K562 (cell line): ENCODE results near the gene SMIM10L1. TPM values are rescaled to one million over a fixed set of nuclear protein-coding genes. Genes with fewer than 3 reads are reported as not detected.

Experiments used
- ATAC-seq: fragments of 200-7000 bp; cut with Tn5 transposase; 3 replicates; pipeline ENCODE4 v1.9.1; 2020; ENCODE audit warnings: moderate library complexity
- BruUV-seq: library from RNA; stranded (reverse); fragments of 400-500 nt; replicated peaks from 2 replicates; lab custom pipeline; 2021; lab: Mats Ljungman, UMichigan
- CTCF ChIA-PET: fragments of 300-600 bp; formaldehyde crosslinking; extraction: SDS; loops from one replicate; lab custom pipeline; 2021; ENCODE audit warnings: low intra/inter-chr PET ratio; lab: Yijun Ruan, JAX
- POLR2A ChIA-PET: fragments of 300-600, 350-650 bp; sonication (Branson Sonifier 250); formaldehyde crosslinking; extraction: SDS; loops from one replicate; lab custom pipeline; 2021; ENCODE audit warnings: antibody characterized with exemption, inconsistent platforms; lab: Yijun Ruan, JAX
- DNase-seq, 4 experiments: peaks; one replicate each; pipeline versions ENCODE4 v3.0.0 to v3.0.0-alpha.2; 2011 to 2018; ENCODE audit warnings: low spot score in 3 of 4, mixed read lengths in 3 of 4; ENCODE audit errors: extremely low read depth in 1 of 4
- FAIRE-seq: peaks from 2 replicates; lab custom pipeline; 2011; peaks lifted over from hg19 to GRCh38; lab: Jason Lieb, UNC
- H2AFZ ChIP-seq: 2 replicates; pipeline ENCODE4 v1.6.0; 2011; ENCODE audit warnings: low read depth, low read length, control low read depth, inconsistent platforms
- H3K27ac ChIP-seq: fragments of 200-600 bp; 3 replicates; pipeline ENCODE4 v1.8.0; 2011; ENCODE audit warnings: low read depth, mild to moderate bottlenecking, control low read depth, inconsistent platforms, low read length, moderate library complexity, mixed read lengths; ENCODE audit errors: extremely low read depth
- H3K27me3 ChIP-seq, 2 experiments: fragments of 300-600 bp in 1 of 2; 2 replicates in 1 of 2; 3 replicates in 1 of 2; pipeline versions ENCODE4 v1.6.0 to v1.8.0; 2011; ENCODE audit warnings: inconsistent platforms in 2 of 2, low read length in 2 of 2, mild to moderate bottlenecking in 1 of 2, mixed read lengths in 1 of 2, moderate library complexity in 1 of 2; ENCODE audit not compliant: control insufficient read depth in 2 of 2, insufficient read depth in 2 of 2
- H3K36me3 ChIP-seq: fragments of 300-600 bp; 3 replicates; pipeline ENCODE4 v1.8.0; 2011; ENCODE audit warnings: mild to moderate bottlenecking, low read length, inconsistent platforms; ENCODE audit not compliant: control insufficient read depth, insufficient read depth
- H3K4me1 ChIP-seq, 2 experiments: fragments of 200-600 bp in 1 of 2; replicated peaks in 1 of 2; 2 replicates in 1 of 2; 3 replicates in 1 of 2; pipeline versions ENCODE4 v1.5.1 to v1.8.0; 2011; ENCODE audit warnings: inconsistent platforms in 2 of 2, low read length in 2 of 2, mild to moderate bottlenecking in 1 of 2, mixed read lengths in 1 of 2, moderate library complexity in 1 of 2; ENCODE audit not compliant: control insufficient read depth in 2 of 2, insufficient read depth in 2 of 2
- H3K4me2 ChIP-seq: 2 replicates; pipeline ENCODE4 v1.6.1; 2011; ENCODE audit warnings: low read length, control low read depth, inconsistent platforms, mixed read lengths; ENCODE audit not compliant: insufficient read depth
- H3K4me3 ChIP-seq: fragments of 200-600 bp; sonication (generic), shearing (Covaris generic); 2 replicates; pipeline ENCODE4 v1.5.1; 2016; ENCODE audit warnings: control low read depth, inconsistent platforms
- H3K79me2 ChIP-seq: fragments of 200-600 bp; 3 replicates; pipeline ENCODE4 v1.8.0; 2011; ENCODE audit warnings: low read length, inconsistent platforms; ENCODE audit not compliant: control insufficient read depth, insufficient read depth
- H3K9ac ChIP-seq, 2 experiments: 2 replicates each; pipeline versions ENCODE4 v1.6.0 to v1.6.1; 2011; ENCODE audit warnings: low read depth in 2 of 2, low read length in 2 of 2, control low read depth in 1 of 2, inconsistent platforms in 1 of 2, mild to moderate bottlenecking in 1 of 2, mixed read lengths in 1 of 2; ENCODE audit not compliant: insufficient read depth in 1 of 2
- H3K9me1 ChIP-seq: one replicate; pipeline ENCODE4 v1.6.0; 2011; ENCODE audit warnings: inconsistent platforms, mild to moderate bottlenecking, low read length, moderate library complexity; ENCODE audit not compliant: control insufficient read depth, insufficient read depth
- H3K9me3 ChIP-seq: replicated peaks from 2 replicates; pipeline ENCODE4 v1.5.1; 2011; ENCODE audit warnings: low read depth, low read length, inconsistent platforms; ENCODE audit not compliant: control insufficient read depth, insufficient read depth
- H4K20me1 ChIP-seq: replicated peaks from 2 replicates; pipeline ENCODE4 v1.6.1; 2011; ENCODE audit warnings: low read length, inconsistent platforms, mixed read lengths; ENCODE audit not compliant: control insufficient read depth, insufficient read depth
- BRD9 ChIP-seq: fragments of 450-650 bp; IDR thresholded peaks from 2 replicates; pipeline ENCODE4 v1.6.1; 2018; ENCODE audit warnings: low read depth; ENCODE audit not compliant: partially characterized antibody
- CC2D1A ChIP-seq: fragments of 450-650 bp; IDR thresholded peaks from 2 replicates; pipeline ENCODE4 v1.6.1; 2017; ENCODE audit warnings: mild to moderate bottlenecking
- CHD1 ChIP-seq: fragments of 200-600 bp; sonication (generic); IDR thresholded peaks from one replicate; pipeline ENCODE4 v1.6.1; 2012; ENCODE audit warnings: mild to moderate bottlenecking, moderate library complexity, low read length, inconsistent platforms
- CSDE1 ChIP-seq, 2 experiments: fragments of 450-650 bp; IDR thresholded peaks; 2 replicates each; pipeline ENCODE4 v1.6.1; 2016; ENCODE audit warnings: mild to moderate bottlenecking in 1 of 2
- KLF1 ChIP-seq: fragments of 450-650 bp; IDR thresholded peaks from 2 replicates; pipeline ENCODE4 v1.6.1; 2016; ENCODE audit warnings: missing genetic modification characterization, missing compliant biosample characterization
- MAFF ChIP-seq: IDR thresholded peaks from 2 replicates; pipeline ENCODE4 v1.6.1; 2012; ENCODE audit warnings: low read length, improper control_type of control experiment
- MYC ChIP-seq, 2 experiments: fragments of 250-450 bp in 1 of 2; sonication (Bioruptor Pico) in 1 of 2; IDR thresholded peaks; 2 replicates each; pipeline versions ENCODE4 v1.5.1 to v1.6.1; 2012 to 2021; ENCODE audit warnings: low read depth in 2 of 2, borderline replicate concordance in 1 of 2, improper control_type of control experiment in 1 of 2, low read length in 1 of 2, mild to moderate bottlenecking in 1 of 2, moderate library complexity in 1 of 2
- NFE2L1 ChIP-seq: fragments of 450-650 bp; IDR thresholded peaks from 2 replicates; pipeline ENCODE4 v1.6.1; 2016; ENCODE audit warnings: missing genetic modification characterization, low read depth, mild to moderate bottlenecking, missing compliant biosample characterization, moderate library complexity, borderline replicate concordance
- SMARCB1 ChIP-seq: IDR thresholded peaks from 2 replicates; pipeline ENCODE4 v1.6.1; 2011; ENCODE audit warnings: improper control_type of control experiment, low read depth; ENCODE audit not compliant: insufficient read length
- SMARCE1 ChIP-seq: fragments of 450-650 bp; IDR thresholded peaks from 2 replicates; pipeline ENCODE4 v1.7.1; 2016; ENCODE audit warnings: mild to moderate bottlenecking
- TAF15 ChIP-seq: fragments of 200-400 bp; formaldehyde crosslinking; IDR thresholded peaks from 2 replicates; pipeline ENCODE4 v1.6.1; 2017; ENCODE audit warnings: mild to moderate bottlenecking, low read depth, low read length, moderate library complexity
- ZC3H11A ChIP-seq: IDR thresholded peaks from 2 replicates; pipeline ENCODE4 v1.6.1; 2012; ENCODE audit warnings: low read depth, low read length, improper control_type of control experiment
- ZNF146 ChIP-seq: IDR thresholded peaks from one replicate; pipeline ENCODE4 v1.6.1; 2018; ENCODE audit warnings: missing compliant biosample characterization; ENCODE audit not compliant: unreplicated experiment
- ZNF436 ChIP-seq: fragments of 250-450, 450-650 bp; sonication (Bioruptor Pico); formaldehyde crosslinking; IDR thresholded peaks from 2 replicates; pipeline ENCODE4 v1.7.0; 2020; ENCODE audit warnings: mild to moderate bottlenecking
- WGBS: fragments of 100-300 bp; shearing (Covaris generic); methylation state at CpG from one replicate; pipeline ENCODE4 v1.1.6; 2016; ENCODE audit warnings: low coverage, mixed read lengths; ENCODE audit not compliant: insufficient coverage; ENCODE audit errors: missing lambda C conversion rate; 5-methylcytosine and 5-hydroxymethylcytosine counted together
- in situ Hi-C: fragments of 300-500 bp; cut with MboI; formaldehyde crosslinking; loops from 4 replicates; pipeline ENCODE4 v1.15.0; 2018; ENCODE audit warnings: inconsistent platforms, mixed read lengths
- intact Hi-C: fragments of 100-400 bp; cut with micrococcal nuclease; formaldehyde crosslinking; loops from 2 replicates; pipeline ENCODE4 v1.14.2; 2022
- polyA plus RNA-seq, 8 experiments: library from polyadenylated mRNA; depleted of rRNA in 4 of 8; stranded (reverse) in 5 of 8; unstranded in 3 of 8; fragments of >200 nt; fragmentation: Nextera tagmentation in 2 of 8; fragmentation: Illumina TruSeq in 1 of 8; extraction: Ambion mirVana in 2 of 8; extraction: Trizol in 1 of 8; gene quantifications; 2 replicates each; pipeline versions ENCODE4 v1.2.1 to v1.2.3, GENCODE V29; 2011 to 2014; ENCODE audit warnings: inconsistent platforms in 1 of 8, missing spikeins in 1 of 8
- total RNA-seq, 7 experiments: library from RNA; depleted of rRNA in 6 of 7; stranded (reverse); fragments of >200 nt in 6 of 7; fragmentation: Illumina TruSeq in 2 of 7; extraction: Trizol in 2 of 7; gene quantifications; 2 replicates each; pipeline versions ENCODE4 v1.2.1 to v1.2.3, GENCODE V29; 2011 to 2021; ENCODE audit warnings: low replicate concordance in 1 of 7
- TF ChIP-seq, protein P1 (sequence below): fragments of 450-650 bp; IDR thresholded peaks from 2 replicates; pipeline ENCODE4 v1.6.1; 2016; ENCODE audit warnings: missing biosample characterization, missing genetic modification characterization

SMIM10L1 gene
- total and polyA plus RNA-seq, 9 of the 15 experiments (the other 6 are each of a cell fraction or from before 2014, with no cell fraction given) = 3.0 to 12.1 (median 9.0) TPM

DNA sequence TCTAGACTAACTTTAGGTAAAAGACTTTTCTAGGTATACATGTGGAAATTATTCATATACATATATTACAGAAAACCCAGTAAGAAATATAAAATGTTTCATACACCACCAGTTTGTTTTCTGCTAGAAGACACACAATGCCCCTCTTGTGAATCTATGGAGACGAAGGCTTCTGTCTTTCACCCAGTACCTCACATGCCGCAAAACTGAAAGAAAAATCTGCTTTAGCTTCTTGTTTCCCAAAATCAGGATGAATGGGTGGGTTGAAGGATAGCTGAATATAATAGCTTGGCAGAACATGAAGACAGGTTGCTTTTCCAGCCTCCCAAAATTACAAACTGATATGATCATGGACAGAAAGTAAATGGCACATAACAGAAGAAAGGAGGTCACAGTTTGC, 37.8 kb upstream of the SMIM10L1 start:
- Histone ChIP-seq H3K27ac (no peak overlapping the region), H3K4me1 (no peaks in the 10 kb centered on the region), H3K79me2 (peaks cover 43% of the 10 kb centered on the region), H3K36me3 (no peaks in the 10 kb centered on the region), H3K4me3 (no peak overlapping the region), H3K9me1 (no peaks in the 10 kb centered on the region), H3K9ac (no peak overlapping the region), H3K27me3 (no peaks in the 10 kb centered on the region), H4K20me1 (no peaks in the 10 kb centered on the region), H3K4me2 (no peak overlapping the region), H2AFZ (no peak overlapping the region), H3K9me3 (no peaks in the 10 kb centered on the region)
- FAIRE-seq = no peak
- DNase-seq = no peak
- no TSS peak for BruUV-seq
- 96% methylated on average over 2 of the region's 2 CpGs for WGBS
- in situ Hi-C loops = no loop called here
- no peak for ATAC-seq
- CTCF ChIA-PET = no interaction called here
- intact Hi-C loops = no loop called here
- TF ChIP-seq CHD1 (no peak), CSDE1 (IDR thresholded peaks at IDR 0.05) (no peak), NFE2L1 (tag) (no peak), KLF1 (tag) (no peak), BRD9 (no peak), CC2D1A (no peak), TAF15 (no peak), MAFF (no peak), SMARCE1 (no peak), MYC (IDR thresholded peaks at IDR 0.05; ENCODE audit: low read depth, low read length) (no peak), MYC (CRISPR knock-in tag; IDR thresholded peaks at IDR 0.05; ENCODE audit: borderline replicate concordance, low read depth) (no peak), SMARCB1 (no peak), ZC3H11A (no peak), ZNF436 (CRISPR knock-in tag) (no peak), ZNF146 (no peak)
- TF ChIP-seq, protein P1, sequence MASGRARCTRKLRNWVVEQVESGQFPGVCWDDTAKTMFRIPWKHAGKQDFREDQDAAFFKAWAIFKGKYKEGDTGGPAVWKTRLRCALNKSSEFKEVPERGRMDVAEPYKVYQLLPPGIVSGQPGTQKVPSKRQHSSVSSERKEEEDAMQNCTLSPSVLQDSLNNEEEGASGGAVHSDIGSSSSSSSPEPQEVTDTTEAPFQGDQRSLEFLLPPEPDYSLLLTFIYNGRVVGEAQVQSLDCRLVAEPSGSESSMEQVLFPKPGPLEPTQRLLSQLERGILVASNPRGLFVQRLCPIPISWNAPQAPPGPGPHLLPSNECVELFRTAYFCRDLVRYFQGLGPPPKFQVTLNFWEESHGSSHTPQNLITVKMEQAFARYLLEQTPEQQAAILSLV (tag) = no peak
- POLR2A ChIA-PET = no interaction called here
